K562 (cell line): ENCODE results near the gene ANKH. TPM values are rescaled to one million over a fixed set of nuclear protein-coding genes. Genes with fewer than 3 reads are reported as not detected.
A peak's percentile ranks its signal among the peaks of the same experiment; 100 is the strongest.

Experiments used
- ATAC-seq: fragments of 200-7000 bp; cut with Tn5 transposase; 3 replicates; pipeline ENCODE4 v1.9.1; 2020; ENCODE audit warnings: moderate library complexity
- BruUV-seq: library from RNA; stranded (reverse); fragments of 400-500 nt; replicated peaks from 2 replicates; lab custom pipeline; 2021; lab: Mats Ljungman, UMichigan
- CTCF ChIA-PET: fragments of 300-600 bp; formaldehyde crosslinking; extraction: SDS; loops from one replicate; lab custom pipeline; 2021; ENCODE audit warnings: low intra/inter-chr PET ratio; lab: Yijun Ruan, JAX
- POLR2A ChIA-PET: fragments of 300-600, 350-650 bp; sonication (Branson Sonifier 250); formaldehyde crosslinking; extraction: SDS; loops from one replicate; lab custom pipeline; 2021; ENCODE audit warnings: antibody characterized with exemption, inconsistent platforms; lab: Yijun Ruan, JAX
- DNase-seq, 4 experiments: peaks; one replicate each; pipeline versions ENCODE4 v3.0.0 to v3.0.0-alpha.2; 2011 to 2018; ENCODE audit warnings: low spot score in 3 of 4, mixed read lengths in 3 of 4; ENCODE audit errors: extremely low read depth in 1 of 4
- FAIRE-seq: peaks from 2 replicates; lab custom pipeline; 2011; peaks lifted over from hg19 to GRCh38; lab: Jason Lieb, UNC
- H2AFZ ChIP-seq: 2 replicates; pipeline ENCODE4 v1.6.0; 2011; ENCODE audit warnings: low read depth, low read length, control low read depth, inconsistent platforms
- H3K27ac ChIP-seq: fragments of 200-600 bp; 3 replicates; pipeline ENCODE4 v1.8.0; 2011; ENCODE audit warnings: low read depth, mild to moderate bottlenecking, control low read depth, inconsistent platforms, low read length, moderate library complexity, mixed read lengths; ENCODE audit errors: extremely low read depth
- H3K27me3 ChIP-seq, 2 experiments: fragments of 300-600 bp in 1 of 2; 2 replicates in 1 of 2; 3 replicates in 1 of 2; pipeline versions ENCODE4 v1.6.0 to v1.8.0; 2011; ENCODE audit warnings: inconsistent platforms in 2 of 2, low read length in 2 of 2, mild to moderate bottlenecking in 1 of 2, mixed read lengths in 1 of 2, moderate library complexity in 1 of 2; ENCODE audit not compliant: control insufficient read depth in 2 of 2, insufficient read depth in 2 of 2
- H3K36me3 ChIP-seq: fragments of 300-600 bp; 3 replicates; pipeline ENCODE4 v1.8.0; 2011; ENCODE audit warnings: mild to moderate bottlenecking, low read length, inconsistent platforms; ENCODE audit not compliant: control insufficient read depth, insufficient read depth
- H3K4me1 ChIP-seq, 2 experiments: fragments of 200-600 bp in 1 of 2; replicated peaks in 1 of 2; 2 replicates in 1 of 2; 3 replicates in 1 of 2; pipeline versions ENCODE4 v1.5.1 to v1.8.0; 2011; ENCODE audit warnings: inconsistent platforms in 2 of 2, low read length in 2 of 2, mild to moderate bottlenecking in 1 of 2, mixed read lengths in 1 of 2, moderate library complexity in 1 of 2; ENCODE audit not compliant: control insufficient read depth in 2 of 2, insufficient read depth in 2 of 2
- H3K4me2 ChIP-seq: 2 replicates; pipeline ENCODE4 v1.6.1; 2011; ENCODE audit warnings: low read length, control low read depth, inconsistent platforms, mixed read lengths; ENCODE audit not compliant: insufficient read depth
- H3K4me3 ChIP-seq: fragments of 200-600 bp; sonication (generic), shearing (Covaris generic); 2 replicates; pipeline ENCODE4 v1.5.1; 2016; ENCODE audit warnings: control low read depth, inconsistent platforms
- H3K79me2 ChIP-seq: fragments of 200-600 bp; 3 replicates; pipeline ENCODE4 v1.8.0; 2011; ENCODE audit warnings: low read length, inconsistent platforms; ENCODE audit not compliant: control insufficient read depth, insufficient read depth
- H3K9ac ChIP-seq, 2 experiments: 2 replicates each; pipeline versions ENCODE4 v1.6.0 to v1.6.1; 2011; ENCODE audit warnings: low read depth in 2 of 2, low read length in 2 of 2, control low read depth in 1 of 2, inconsistent platforms in 1 of 2, mild to moderate bottlenecking in 1 of 2, mixed read lengths in 1 of 2; ENCODE audit not compliant: insufficient read depth in 1 of 2
- H3K9me1 ChIP-seq: one replicate; pipeline ENCODE4 v1.6.0; 2011; ENCODE audit warnings: inconsistent platforms, mild to moderate bottlenecking, low read length, moderate library complexity; ENCODE audit not compliant: control insufficient read depth, insufficient read depth
- H3K9me3 ChIP-seq: replicated peaks from 2 replicates; pipeline ENCODE4 v1.5.1; 2011; ENCODE audit warnings: low read depth, low read length, inconsistent platforms; ENCODE audit not compliant: control insufficient read depth, insufficient read depth
- H4K20me1 ChIP-seq: replicated peaks from 2 replicates; pipeline ENCODE4 v1.6.1; 2011; ENCODE audit warnings: low read length, inconsistent platforms, mixed read lengths; ENCODE audit not compliant: control insufficient read depth, insufficient read depth
- CTCF ChIP-seq, 3 experiments: IDR thresholded peaks in 2 of 3; conservative IDR thresholded peaks in 1 of 3; 2 replicates each; pipeline ENCODE4 v1.5.1; 2011 to 2012; ENCODE audit warnings: low read length in 3 of 3, mild to moderate bottlenecking in 3 of 3, control low read depth in 2 of 3, improper control_type of control experiment in 1 of 3, inconsistent platforms in 1 of 3, low read depth in 1 of 3, mixed read lengths in 1 of 3, moderate library complexity in 1 of 3; ENCODE audit not compliant: insufficient read depth in 2 of 3
- IRF2 ChIP-seq: sonication (generic); formaldehyde crosslinking; IDR thresholded peaks from 2 replicates; pipeline ENCODE4 v1.8.1; 2022; ENCODE audit warnings: mild to moderate bottlenecking, missing genetic modification reagents
- RAD51 ChIP-seq: fragments of 450-650 bp; IDR thresholded peaks from 2 replicates; pipeline ENCODE4 v1.7.1; 2016; ENCODE audit warnings: low read depth, mild to moderate bottlenecking, borderline replicate concordance
- SLC30A9 ChIP-seq: fragments of 250-450 bp; sonication (Bioruptor Pico); IDR thresholded peaks from 2 replicates; pipeline ENCODE4 v1.8.0; 2022; ENCODE audit warnings: mild to moderate bottlenecking, moderate library complexity
- SPI1 ChIP-seq: IDR thresholded peaks from 2 replicates; pipeline ENCODE4 v1.6.1; 2011; ENCODE audit warnings: low read depth, low read length, control low read depth, borderline replicate concordance
- TARDBP ChIP-seq: fragments of 450-650 bp; IDR thresholded peaks from 2 replicates; pipeline ENCODE4 v1.6.1; 2016
- VEZF1 ChIP-seq: fragments of 200-800 bp; sonication (Bioruptor generic); IDR thresholded peaks from 2 replicates; pipeline ENCODE4 v1.6.1; 2017; ENCODE audit warnings: missing genetic modification characterization, missing compliant biosample characterization
- ZNF511 ChIP-seq: sonication (generic); formaldehyde crosslinking; IDR thresholded peaks from 2 replicates; pipeline ENCODE4 v1.8.0; 2022; ENCODE audit warnings: mild to moderate bottlenecking, missing genetic modification reagents
- ZNF655 ChIP-seq: fragments of 250-450 bp; sonication (Bioruptor Pico); IDR thresholded peaks from 2 replicates; pipeline ENCODE4 v1.5.0; 2021
- ZNF717 ChIP-seq: fragments of 250-450 bp; sonication (Bioruptor Pico); IDR thresholded peaks from 2 replicates; pipeline ENCODE4 v1.5.0; 2021
- WGBS: fragments of 100-300 bp; shearing (Covaris generic); methylation state at CpG from one replicate; pipeline ENCODE4 v1.1.6; 2016; ENCODE audit warnings: low coverage, mixed read lengths; ENCODE audit not compliant: insufficient coverage; ENCODE audit errors: missing lambda C conversion rate; 5-methylcytosine and 5-hydroxymethylcytosine counted together
- in situ Hi-C: fragments of 300-500 bp; cut with MboI; formaldehyde crosslinking; loops from 4 replicates; pipeline ENCODE4 v1.15.0; 2018; ENCODE audit warnings: inconsistent platforms, mixed read lengths
- intact Hi-C: fragments of 100-400 bp; cut with micrococcal nuclease; formaldehyde crosslinking; loops from 2 replicates; pipeline ENCODE4 v1.14.2; 2022
- polyA plus RNA-seq, 8 experiments: library from polyadenylated mRNA; depleted of rRNA in 4 of 8; stranded (reverse) in 5 of 8; unstranded in 3 of 8; fragments of >200 nt; fragmentation: Nextera tagmentation in 2 of 8; fragmentation: Illumina TruSeq in 1 of 8; extraction: Ambion mirVana in 2 of 8; extraction: Trizol in 1 of 8; gene quantifications; 2 replicates each; pipeline versions ENCODE4 v1.2.1 to v1.2.3, GENCODE V29; 2011 to 2014; ENCODE audit warnings: inconsistent platforms in 1 of 8, missing spikeins in 1 of 8
- total RNA-seq, 7 experiments: library from RNA; depleted of rRNA in 6 of 7; stranded (reverse); fragments of >200 nt in 6 of 7; fragmentation: Illumina TruSeq in 2 of 7; extraction: Trizol in 2 of 7; gene quantifications; 2 replicates each; pipeline versions ENCODE4 v1.2.1 to v1.2.3, GENCODE V29; 2011 to 2021; ENCODE audit warnings: low replicate concordance in 1 of 7
- TF ChIP-seq, protein P1 (sequence below): fragments of 450-650 bp; IDR thresholded peaks from 2 replicates; pipeline ENCODE4 v1.7.1; 2018; ENCODE audit warnings: mild to moderate bottlenecking, low read depth; ENCODE audit not compliant: partially characterized antibody

Gene ANKH
- total and polyA plus RNA-seq, 9 of the 15 experiments (the other 6 are each of a cell fraction or from before 2014, with no cell fraction given) = 0.79 to 12.2 (median 4.5) TPM

DNA sequence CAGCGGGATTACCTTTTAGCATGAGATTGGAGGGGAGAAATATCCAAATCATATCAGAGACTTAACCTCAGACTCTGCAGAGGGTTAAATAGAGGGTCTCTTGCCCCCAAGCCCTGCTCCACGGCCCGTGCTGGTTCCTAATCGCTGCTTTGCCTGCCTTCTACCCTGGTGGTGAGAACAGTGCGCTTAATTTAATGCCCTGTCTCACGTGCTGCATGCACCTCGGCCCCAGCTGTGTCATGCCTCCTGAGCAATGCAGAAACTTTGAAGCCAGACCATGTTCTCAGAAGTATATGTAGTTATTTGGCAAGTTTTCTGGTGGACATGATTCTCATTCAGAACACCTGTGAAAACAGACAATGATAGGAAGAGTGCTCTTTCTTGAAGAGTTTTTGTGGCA is 205.6 kb downstream of the ANKH start (continued):
- TF ChIP-seq ZNF511 (CRISPR knock-in tag) = 0 out of 2 replicates have a peak, but pooled peaks have one; percentile 37
- TF ChIP-seq IRF2 = no peak
- TF ChIP-seq, all 486 proteins: peak for 30

DNA sequence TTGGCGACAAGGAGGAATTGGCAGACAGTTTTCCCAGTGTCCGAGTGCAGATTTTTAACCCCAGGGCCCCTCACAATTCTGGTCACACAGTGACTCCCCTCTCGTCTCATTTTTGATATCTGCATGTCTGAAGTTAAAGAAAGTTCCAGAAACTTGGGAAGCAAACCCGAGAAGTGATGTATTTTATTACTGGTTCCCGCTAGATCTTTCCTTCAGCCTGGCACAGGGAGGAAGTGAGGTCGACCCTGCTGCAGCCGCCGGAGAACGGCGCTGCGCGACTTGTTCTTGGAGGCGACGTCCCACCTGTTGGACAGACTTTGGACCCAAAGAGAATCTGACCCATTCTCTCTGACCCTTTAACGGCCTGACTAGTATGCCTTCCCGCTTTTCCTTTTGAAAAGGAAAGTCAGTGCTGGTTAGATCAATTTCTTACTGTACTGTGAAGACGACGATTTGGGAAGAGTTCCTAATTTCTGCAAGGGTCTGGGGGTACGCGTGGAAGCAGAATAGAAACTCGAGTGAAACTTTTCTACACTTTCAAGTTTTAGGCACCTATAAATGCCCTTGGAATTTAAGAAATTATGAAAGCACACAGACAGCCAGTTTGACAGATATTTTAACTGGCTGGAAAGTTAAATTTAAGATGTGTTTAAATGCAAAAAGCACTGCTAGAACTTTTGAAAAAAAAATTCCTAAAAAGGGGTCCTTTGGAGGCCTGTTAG is 206.3 kb downstream of the ANKH start:
- WGBS = 4% methylated on average over 21 of the region's 21 CpGs
- TF ChIP-seq, protein P1, sequence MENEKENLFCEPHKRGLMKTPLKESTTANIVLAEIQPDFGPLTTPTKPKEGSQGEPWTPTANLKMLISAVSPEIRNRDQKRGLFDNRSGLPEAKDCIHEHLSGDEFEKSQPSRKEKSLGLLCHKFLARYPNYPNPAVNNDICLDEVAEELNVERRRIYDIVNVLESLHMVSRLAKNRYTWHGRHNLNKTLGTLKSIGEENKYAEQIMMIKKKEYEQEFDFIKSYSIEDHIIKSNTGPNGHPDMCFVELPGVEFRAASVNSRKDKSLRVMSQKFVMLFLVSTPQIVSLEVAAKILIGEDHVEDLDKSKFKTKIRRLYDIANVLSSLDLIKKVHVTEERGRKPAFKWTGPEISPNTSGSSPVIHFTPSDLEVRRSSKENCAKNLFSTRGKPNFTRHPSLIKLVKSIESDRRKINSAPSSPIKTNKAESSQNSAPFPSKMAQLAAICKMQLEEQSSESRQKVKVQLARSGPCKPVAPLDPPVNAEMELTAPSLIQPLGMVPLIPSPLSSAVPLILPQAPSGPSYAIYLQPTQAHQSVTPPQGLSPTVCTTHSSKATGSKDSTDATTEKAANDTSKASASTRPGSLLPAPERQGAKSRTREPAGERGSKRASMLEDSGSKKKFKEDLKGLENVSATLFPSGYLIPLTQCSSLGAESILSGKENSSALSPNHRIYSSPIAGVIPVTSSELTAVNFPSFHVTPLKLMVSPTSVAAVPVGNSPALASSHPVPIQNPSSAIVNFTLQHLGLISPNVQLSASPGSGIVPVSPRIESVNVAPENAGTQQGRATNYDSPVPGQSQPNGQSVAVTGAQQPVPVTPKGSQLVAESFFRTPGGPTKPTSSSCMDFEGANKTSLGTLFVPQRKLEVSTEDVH = no peak
- TF ChIP-seq CTCF (IDR thresholded peaks at IDR 0.05 in 2 of 3, conservative IDR thresholded peaks at IDR 0.05 in 1 of 3; ENCODE audit: insufficient read depth in 2 of 3, low read depth in 1 of 3, low read length in 3 of 3) (peak; percentile 12 to 20 (median 16); a peak in 1 of 6 replicates), VEZF1 (CRISPR knock-in tag) (no peak), SPI1 (peak; percentile 90), ZNF655 (CRISPR knock-in tag) (no peak), RAD51 (no peak), ZNF717 (CRISPR knock-in tag) (no peak), SLC30A9 (CRISPR knock-in tag) (no peak), TARDBP (no peak)

More for the DNA sequence above, 206.3 kb downstream of the ANKH start:
- ChIA-PET CTCF (no interaction called here), POLR2A (interaction anchor here (1.6 kb wide), 1 partner anchor 12 kb away, joined by 4 read pairs; no protein-coding TSS in a partner anchor)
- BruUV-seq = TSS peak; percentile 64
- Histone ChIP-seq H3K9me1 (no peaks in the 10 kb centered on the region), H2AFZ (peak overlapping the region; percentile 99), H3K9me3 (no peaks in the 10 kb centered on the region), H3K36me3 (peaks cover 17% of the 10 kb centered on the region; the same call in 1 of the 3 replicates), H3K79me2 (peaks cover 68% of the 10 kb centered on the region), H3K9ac (peak overlapping the region; percentile 78 to 97), H3K27me3 (no peaks in the 10 kb centered on the region), H4K20me1 (peaks cover 9% of the 10 kb centered on the region; the same call in 1 of the 2 replicates), H3K4me2 (peak overlapping the region; percentile 79), H3K4me1 (peaks cover 14 to 22% of the 10 kb centered on the region in 2 experiments; a peak in 4 of 5 replicates), H3K27ac (peak overlapping the region; percentile 81), H3K4me3 (peak overlapping the region; percentile 78)
- DNase-seq = peak in 2 of 4 experiments; percentile 43 to 70
- in situ Hi-C loops = loop anchor here (10.0 kb wide), 1 partner anchor 660 kb away; no protein-coding TSS in a partner anchor
- ATAC-seq = peak; percentile 17
- intact Hi-C loops = no loop called here
- peak; percentile 66 for FAIRE-seq
